ENCODE results near the gene WDR18.
A peak's percentile ranks its signal among the peaks of the same experiment; 100 is the strongest.

The WDR18 gene, protein sequence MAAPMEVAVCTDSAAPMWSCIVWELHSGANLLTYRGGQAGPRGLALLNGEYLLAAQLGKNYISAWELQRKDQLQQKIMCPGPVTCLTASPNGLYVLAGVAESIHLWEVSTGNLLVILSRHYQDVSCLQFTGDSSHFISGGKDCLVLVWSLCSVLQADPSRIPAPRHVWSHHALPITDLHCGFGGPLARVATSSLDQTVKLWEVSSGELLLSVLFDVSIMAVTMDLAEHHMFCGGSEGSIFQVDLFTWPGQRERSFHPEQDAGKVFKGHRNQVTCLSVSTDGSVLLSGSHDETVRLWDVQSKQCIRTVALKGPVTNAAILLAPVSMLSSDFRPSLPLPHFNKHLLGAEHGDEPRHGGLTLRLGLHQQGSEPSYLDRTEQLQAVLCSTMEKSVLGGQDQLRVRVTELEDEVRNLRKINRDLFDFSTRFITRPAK

DNA sequence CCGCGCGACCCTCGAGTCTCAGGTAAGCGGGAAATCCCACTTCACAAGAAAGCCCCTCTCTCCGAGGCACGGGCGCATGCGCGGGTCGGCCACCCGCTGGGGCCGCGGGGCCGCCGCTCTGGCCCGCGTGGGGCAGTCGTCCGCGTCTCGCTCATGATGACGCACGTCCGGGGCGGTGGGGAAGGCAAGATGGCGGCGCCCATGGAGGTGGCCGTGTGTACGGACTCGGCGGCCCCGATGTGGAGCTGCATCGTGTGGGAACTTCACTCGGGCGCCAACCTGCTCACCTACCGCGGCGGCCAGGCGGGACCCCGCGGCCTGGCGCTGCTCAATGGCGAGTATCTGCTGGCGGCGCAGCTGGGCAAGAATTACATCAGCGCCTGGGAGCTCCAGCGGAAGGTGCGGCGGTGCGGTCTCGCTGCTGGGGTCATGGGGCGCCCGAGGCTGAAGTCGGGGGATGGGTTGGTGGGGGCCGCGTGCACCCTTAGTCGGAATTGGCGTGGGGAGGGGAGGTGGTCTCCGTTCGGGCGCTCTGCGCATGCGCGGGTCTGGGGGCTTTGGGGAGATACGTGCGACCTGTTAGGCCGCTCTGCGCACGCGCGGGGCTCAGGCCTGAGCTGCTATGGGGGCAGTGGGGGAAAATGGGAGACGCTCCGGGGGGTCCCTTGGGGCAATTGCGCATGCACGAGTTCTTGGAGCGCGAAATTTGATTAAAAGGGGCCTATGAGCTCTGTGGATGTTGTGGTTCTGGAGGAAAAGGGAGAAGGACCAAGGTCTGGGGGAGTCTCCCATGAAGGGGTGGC, at the start of gene WDR18:
WDR18 (plus strand) TSS at position 181 of the 803 bp plus-strand sequence; CDS start at position 190, 9 bp downstream.
- DNase-seq (ENCODE audit: low read depth in 2 of 2) = peak; percentile 85 to 90

DNA sequence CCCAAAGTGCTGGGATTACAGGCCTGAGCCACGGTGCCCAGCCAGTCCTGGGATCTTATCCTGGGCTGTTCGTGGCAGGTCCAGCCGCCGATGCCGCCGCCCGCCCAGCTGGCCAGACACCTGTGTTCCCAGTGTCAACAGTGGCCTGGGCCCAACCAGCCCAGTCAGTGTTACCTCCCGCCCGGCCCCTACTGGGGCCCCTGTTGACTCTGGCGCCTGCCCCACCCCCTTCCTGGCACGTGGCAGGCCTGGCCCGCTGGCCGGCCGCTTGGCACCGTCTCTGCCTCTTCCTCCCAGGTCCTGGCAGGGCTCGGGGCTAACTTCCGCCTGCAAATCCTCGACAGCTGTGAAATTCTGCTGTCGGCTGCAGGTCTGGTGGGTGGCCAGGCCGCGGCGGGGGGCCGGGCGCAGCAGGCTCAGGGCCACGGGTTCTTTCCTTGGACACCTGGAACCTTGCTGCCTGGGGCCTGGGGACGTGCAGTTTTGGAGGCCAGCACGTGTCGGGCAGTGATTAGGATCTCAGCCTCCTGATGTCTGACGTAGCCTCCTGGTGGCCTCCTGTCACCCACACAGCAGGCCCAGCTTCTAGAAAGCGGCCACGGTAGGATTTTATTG, 49.2 kb upstream of the WDR18 start:
- DNase-seq (ENCODE audit: low read depth in 2 of 2) = no peak

DNA sequence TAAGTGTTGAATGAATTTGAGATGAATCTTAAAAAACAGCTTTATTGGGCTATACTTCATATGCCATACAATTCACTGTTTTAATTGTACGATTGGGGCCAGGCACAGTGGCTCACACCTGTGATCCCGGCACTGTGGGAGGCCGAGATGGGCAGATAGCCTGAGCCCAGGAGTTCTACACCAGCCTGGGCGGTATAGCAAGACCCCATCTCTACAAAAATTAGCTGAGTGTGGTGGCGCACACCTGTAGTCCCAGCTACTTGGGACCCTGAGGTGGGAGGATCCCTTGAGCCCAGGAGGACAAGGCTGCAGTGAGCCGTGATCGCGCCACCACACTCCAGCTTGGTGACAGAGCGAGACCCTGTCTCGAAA, 48.0 kb upstream of the WDR18 start:
- DNase-seq (ENCODE audit: low read depth in 2 of 2) = no peak

DNA sequence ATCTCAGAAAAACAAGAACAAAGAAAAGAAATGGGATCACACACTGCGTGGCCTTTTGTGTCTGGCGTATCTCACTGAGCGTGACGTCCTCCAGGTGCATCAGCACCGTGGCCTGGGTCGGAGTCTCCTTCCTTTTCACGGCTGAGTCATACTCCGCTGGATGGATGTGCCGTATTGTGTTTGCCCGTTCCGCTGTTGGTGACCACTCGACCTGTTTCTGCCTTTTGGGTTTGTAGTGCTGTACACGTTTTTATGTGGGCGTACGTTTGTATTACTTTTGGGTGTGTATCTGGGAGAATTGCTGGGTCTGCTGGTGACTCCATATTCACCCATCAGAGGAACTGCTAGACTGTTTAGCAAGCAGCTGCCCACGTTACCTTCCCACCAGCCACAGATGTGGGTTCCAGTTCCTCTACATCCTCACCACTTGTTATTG, 46.9 kb upstream of the WDR18 start:
- no peak for DNase-seq (ENCODE audit: low read depth in 2 of 2)

DNA sequence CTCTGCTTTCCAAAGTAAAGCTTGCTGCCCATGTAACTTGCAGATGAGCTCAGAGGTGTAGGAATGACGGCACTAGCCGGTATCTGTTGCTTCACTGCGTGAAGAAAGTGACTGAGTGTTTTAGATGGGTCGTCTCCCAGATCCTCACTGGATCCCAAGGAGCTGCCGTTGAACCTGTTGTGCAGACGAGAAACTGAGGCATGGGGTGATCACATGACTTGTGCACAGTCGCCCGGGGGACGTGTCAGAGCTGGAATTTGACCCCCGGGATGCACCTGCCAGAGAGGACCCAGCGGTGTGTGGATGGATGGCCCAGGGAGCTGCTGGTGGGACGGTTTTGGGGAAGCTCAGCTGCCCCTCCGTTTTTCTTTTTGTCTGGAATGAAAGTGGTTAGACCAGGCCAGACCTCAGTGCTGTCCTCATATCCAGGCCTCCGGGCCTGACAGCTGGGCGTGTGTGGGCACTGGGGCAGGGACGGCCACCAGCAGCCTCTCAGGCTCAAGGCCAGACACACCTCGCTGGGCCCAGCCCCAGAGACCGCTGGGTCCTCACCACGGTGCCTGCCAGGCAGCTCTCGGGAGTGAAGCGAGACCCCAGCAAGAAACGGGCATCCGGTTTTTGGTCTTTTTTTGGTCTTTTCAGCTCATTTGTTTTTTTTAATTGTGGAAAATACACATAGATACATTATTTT, 45.8 kb upstream of the WDR18 start:
- DNase-seq (ENCODE audit: low read depth in 2 of 2) = no peak

DNA sequence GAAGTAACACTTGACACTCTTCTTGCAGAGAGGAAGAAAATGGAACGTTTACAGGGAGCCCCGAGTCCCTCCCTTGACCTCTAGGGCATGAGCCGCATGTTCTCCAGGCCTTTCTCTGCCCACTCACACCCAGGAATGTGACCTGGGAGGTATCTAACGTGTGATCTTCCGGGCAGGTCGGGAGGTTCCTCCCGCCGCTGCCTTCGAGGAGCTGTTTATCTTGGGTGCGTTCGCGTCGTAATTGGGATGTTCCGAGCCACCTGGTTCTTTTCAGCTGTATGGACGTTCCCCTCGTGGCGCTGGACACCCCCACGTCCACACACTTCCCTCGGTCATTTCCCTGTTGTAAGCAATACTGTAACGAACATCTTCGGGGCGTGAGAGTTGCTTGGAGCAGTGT, 44.7 kb upstream of the WDR18 start:
- no peak for DNase-seq (ENCODE audit: low read depth in 2 of 2)

DNA sequence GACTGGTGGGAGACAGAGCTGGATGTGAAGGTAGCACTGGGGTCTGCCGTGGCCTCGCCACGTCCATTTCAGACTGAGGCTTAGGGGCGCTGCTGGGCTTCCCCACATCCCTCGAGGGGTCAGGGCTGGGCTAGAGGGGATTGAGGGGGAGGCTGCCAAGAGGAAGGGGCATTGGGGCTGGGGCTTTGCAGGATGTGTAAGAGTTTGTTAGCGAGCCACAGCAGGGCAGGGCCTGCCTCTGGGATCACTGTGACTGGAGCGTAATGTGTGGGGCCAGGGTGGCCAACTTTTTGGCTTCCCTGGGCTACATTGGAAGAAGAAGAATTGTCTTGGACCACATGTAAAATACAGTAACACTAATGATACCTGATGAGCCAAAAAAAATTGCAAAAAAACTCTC, 44.2 kb upstream of the WDR18 start:
- DNase-seq (ENCODE audit: low read depth in 2 of 2) = no peak

DNA sequence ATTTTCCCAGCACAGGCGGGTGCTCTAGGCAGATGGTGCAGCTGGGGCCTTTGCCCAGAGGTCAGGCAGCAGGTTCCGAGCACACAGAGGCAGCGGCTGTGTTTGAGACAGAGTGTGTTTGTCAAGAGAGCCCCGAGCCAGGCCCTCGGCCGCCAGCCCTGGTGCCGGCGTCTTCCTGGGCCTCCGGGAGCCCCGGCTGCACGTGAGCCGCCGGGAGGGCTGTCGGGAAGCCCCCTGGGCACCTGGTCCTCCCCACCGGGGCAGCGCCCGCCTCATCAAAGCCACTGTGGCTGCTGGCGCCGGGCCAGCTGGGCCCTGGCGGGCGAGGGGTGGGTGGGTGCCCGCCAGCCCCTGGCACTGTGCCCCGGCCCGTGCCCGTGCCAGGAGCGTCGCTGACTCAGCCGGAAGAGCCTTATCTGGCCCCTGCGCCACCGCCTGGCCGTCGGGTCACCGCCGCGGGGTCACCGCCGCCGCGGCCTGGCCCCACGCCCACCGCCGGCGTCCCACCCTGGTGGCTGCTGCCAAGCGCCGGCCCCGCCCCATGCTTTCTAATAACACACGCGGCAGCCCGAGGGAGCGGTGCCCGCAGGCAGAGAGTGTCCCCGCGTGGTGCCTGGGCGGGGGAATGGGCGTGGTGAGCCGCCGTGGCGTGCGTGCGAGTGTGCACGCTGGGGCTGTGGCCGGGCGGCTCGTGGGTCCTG, 43.4 kb upstream of the WDR18 start:
- DNase-seq (ENCODE audit: low read depth in 2 of 2) = peak in 1 of 2 donors; percentile 44

DNA sequence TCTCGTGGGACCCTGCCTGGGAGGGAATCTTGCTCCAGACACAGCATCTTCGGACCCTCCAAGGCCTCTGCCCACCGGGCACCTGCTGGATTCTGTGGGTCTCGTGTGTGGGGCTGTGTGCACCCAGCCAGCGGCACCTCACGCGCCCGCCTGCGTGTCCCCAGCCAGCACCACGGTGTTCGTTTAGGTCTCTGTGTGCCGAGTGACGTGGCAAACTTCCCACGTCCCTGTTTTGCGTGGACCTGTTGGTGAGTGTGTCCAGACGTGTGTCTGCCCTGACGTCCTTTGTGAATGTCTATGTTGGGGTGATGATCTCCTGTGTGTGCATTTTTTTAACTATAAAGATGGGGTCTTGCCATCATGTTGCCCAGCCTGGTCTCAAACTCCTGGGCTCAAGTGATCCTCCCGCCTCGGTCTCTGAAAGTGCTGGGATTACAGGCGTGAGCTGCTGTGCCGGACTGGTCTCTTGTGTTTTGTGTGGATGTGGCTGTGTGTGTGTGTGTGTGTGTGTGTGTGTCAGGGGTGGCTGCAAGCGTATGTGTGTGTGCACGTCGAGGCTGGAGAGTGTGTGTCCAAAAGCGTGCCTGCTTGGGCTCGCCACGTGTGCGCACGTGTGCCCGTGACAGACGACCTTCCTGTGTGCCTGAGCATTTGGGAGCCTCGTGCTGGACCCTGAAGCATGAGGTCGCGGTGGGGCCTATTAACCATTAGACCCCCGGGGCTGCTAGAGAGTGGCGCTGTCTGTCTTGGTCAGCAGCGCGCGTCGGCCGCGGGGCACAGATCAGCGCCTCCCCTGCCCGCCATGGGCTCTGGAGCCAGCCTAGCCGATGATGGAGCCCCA, 42.6 kb upstream of the WDR18 start:
- DNase-seq (ENCODE audit: low read depth in 2 of 2) = no peak

DNA sequence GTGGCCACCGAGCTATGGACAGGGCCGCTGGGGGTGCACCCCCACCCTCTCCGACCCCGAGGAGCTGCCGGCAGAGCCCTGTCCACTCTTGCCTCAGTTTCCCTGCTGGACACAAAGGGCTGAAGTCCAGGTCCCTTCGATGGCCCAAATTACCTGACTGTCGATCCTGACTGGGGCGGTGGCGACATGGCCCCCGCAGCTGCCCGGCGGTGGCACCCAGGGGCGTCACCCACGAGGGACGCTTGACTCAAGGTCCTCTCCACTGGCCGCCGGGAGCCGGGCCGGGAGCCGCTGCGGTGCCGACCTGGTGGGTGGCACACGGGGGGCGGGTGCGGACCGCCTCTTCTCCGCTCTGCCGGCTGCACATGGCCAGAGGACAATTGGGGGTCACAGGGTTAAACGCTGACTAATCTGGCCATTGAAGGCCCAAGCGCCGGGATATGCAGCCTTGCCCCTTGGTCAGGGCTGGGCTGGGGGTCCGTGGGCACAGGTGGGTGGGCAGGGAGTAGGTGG, 42.0 kb upstream of the WDR18 start:
- no peak for DNase-seq (ENCODE audit: low read depth in 2 of 2)

DNA sequence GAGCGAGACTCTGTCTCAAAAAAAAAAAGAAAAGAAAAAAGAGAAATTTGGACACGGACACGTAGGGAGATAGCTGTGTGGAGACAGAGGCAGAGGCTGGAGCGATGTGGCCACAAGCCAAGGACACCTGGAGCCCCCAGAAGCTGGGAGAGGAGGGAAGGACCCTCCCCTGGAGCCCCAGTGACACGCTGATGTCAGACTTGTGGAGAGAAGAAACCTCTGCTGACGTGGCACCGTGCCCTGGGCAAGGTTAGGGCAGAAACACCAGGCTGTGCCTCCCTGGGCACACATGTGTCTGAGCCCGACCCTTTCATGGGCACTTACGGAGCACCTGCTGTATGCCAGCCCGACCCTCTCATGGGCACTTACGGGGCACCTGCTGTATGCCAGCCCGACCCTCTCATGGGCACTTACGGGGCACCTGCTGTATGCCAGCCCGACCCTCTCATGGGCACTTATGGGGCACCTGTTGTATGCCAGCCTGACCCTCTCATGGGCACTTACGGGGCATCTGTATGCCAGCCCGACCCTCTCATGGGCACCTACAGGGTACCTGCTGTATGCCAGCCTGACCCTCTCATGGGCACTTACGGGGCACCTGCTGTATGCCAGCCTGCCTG, 40.5 kb upstream of the WDR18 start:
- DNase-seq (ENCODE audit: low read depth in 2 of 2) = no peak

DNA sequence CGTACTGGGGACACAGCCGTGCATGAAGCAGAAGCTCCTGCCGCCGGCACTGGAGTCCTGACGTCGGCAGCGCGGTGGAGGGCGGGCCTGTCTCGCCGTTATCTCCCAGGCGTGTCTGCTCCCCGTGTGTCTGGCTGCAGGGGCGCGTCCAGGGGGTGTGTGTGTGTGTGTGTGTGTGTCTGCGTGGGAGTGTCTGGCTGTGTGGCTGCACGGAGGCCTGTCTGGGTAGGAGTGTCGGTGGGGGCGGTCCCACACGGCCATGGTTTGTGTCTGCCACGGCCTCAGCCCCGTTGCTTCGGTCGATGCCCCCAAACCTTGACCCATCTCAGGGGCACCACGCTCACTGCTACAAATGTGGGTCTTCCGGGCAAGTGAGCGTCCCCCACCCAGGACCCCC, 40.0 kb upstream of the WDR18 start:
- DNase-seq (ENCODE audit: low read depth in 2 of 2) = no peak

DNA sequence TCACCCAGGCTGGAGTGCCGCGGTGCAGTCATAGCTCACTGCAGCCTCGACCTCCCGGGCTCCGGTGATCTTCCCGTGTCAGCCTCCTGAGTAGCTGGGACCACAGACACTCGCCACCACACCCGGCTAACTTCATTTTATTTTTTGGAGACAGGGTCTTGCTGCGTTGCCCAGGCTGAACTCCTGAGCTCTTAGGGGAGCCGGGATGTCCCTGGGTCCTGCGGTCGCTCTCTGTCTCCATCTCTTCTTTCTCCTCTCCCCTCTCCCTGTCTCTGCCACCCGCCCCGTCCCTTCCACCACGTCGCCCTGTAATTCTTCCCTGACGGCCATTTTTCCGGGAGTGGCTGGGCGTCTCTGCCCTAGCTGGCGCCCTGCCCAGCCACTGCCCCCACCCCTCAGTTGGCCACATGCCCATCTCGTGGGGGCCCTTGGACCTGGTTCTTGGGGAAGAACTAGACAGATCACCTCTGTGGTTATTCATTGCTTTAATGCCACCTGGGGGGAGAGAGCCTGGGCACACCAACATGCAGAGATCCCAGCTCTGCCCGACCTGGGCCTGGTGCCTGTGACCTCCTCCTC, 39.4 kb upstream of the WDR18 start:
- DNase-seq (ENCODE audit: low read depth in 2 of 2) = no peak

DNA sequence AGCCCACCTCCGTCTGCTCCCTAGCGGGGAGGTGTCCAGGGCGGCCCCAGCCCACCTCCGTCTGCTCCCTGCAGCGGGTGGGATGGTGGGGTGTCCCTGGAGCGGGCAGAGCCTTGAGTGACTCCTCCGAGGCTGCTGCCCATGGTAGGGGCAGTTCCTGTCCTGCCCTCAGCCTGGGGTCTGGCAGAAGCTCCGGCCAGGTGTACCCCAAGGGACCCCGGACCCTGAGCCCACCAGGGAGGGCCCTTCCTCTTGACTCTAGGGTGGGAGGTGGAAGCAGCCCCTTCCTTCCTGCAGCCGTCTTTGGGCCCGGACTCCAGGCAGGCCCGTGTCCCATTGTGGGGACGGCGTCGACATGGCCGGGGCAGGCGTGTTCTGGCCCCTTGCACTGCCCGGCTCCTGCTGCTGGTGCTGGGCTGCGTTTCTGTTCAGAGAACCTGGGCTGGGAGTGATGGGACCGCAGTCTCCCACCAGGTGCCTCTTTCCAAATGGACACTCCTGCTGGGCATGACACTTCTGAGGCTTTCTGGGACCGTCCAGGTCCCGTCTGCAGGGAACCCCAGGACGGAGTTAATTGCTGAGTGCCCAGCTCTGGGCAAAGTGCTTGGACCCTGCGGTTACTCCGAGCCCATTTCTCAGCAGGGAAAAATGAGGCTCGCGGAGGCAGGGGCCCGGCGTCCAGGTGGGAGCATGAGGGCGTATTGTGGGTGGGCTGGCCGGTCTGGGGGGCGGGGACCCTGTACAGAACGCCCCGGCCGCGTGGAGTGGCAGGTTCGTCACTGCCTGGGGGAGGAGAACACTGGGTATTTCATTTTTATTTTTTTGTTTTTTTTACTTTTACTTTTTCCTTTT, 38.5 kb upstream of the WDR18 start:
- DNase-seq (ENCODE audit: low read depth in 2 of 2) = no peak

DNA sequence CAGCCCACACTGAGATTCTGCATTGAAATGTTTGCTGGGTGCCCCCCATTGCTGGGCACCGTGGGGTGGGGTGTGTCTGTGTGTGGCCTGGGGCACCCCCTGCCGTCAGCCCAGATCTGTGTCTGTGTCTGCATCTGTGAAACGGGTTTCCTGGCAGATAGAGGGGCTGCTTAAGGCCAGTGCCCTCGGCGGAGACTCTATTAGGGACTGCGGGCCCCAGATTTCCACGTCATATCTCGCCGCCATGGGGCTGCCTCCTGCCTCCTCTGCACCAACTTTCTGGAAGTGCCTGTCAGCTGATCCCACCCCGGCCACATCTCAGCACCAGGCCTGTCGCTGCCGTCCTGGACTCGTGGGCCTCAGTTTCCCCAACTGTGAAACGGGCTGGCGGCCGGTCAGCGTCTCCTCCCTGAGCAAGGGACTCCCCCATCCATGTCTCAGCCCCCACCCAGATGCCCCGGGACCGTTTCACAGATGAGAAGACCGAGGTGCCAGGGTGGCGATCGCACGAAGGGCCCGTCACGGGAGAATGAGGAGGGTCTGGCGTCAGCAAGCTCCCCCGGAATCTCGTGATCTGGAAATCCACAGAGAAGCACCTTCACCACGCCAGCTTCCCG, 36.9 kb upstream of the WDR18 start:
- DNase-seq (ENCODE audit: low read depth in 2 of 2) = no peak

DNA sequence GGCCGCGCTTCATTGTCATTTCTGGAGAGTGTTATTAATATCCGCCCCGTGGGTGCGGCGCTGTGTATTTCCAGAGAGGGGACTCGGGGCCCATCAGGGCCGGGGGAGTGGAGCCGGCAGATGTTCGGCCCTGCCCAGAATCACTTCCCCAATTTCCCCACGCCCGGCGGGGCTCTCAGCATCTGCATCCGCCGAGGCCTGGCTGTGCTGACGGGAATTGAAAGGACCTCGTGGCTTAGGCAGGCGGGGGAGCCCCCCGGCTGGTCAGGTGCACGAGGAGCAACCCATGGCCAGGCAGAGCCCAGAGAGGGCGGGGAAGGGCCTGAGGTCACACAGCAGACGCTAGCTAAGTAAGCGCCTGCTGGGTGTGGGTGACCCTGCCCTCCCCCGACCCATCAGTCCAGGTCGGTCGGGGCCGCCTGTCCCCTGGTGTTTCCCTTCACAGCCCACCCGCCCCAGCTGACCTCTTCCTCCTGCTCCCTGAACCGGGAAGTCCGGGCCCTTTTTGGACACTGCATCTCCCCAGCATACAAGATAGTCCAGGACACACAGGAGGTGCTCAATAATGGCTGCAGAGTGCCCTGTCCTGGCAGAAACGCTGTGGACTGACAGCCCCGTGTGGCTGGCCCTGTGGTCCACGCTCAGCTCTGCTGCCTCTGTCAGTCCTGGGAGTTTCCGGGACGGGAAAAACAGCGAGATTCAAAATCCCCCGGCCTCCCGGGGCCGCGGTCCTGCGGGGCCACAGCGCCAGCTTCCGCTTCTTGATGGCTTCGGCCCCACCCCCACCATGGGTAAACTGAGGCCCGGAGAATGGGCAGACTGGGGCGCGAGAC, 36.2 kb upstream of the WDR18 start:
- DNase-seq (ENCODE audit: low read depth in 2 of 2) = no peak

DNA sequence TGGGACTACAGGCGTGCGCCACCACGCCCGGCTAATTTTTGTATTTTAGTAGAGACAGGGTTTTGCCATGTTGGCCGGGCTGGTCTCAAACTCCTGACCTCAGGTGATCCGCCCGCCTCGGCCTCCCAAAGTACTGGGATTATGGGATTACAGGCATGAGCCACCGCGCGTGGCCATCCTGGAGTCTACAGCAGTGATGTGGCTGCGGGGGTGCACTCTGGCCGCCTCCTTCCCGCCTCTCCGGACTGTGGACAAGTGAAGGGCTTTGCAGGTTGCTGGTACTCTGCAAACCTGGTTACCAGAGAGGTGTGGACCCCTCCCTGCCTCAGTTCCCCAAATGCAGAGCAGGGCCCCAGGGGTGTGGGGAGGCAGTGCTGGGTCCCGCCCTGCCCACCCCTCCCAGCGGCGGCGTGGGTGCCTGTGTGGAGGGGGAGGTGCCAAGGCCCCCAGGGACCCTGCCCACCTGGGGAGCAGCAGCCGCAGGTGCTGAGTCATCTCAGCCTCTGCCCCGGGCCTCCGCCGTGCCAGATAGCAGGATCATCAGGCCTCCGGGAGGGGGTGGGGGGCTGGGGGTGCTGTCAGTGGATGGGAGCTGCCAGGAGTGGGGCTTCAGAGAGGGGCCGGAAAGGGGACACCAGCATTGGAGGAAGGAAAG, 35.2 kb upstream of the WDR18 start:
- DNase-seq (ENCODE audit: low read depth in 2 of 2) = no peak
